ENCODE results near the gene GSTP1. TPM values are rescaled to one million over a fixed set of nuclear protein-coding genes. Genes with fewer than 3 reads are reported as not detected.
"Not testable (repeated sequence)": the region's sequence is repeated elsewhere in the genome, so short reads cannot be mapped to it uniquely, and the experiment has no call there.

GSTP1 gene
- total and polyA plus RNA-seq, 7 donors, result 224 to 410 (median 285) TPM

GRCh38 chr11:67593565-67593905 is 9.9 kb downstream of the GSTP1 start:
- Histone ChIP-seq H3K4me1 (no peaks in the 10 kb centered on the region), H3K9me3 (no peaks in the 10 kb centered on the region), H3K27me3 (ENCODE audit: insufficient read depth in 3 of 3, low read length in 2 of 3) (no peaks in the 10 kb centered on the region), H3K27ac (no peak overlapping the region), H3K4me3 (no peak overlapping the region), H3K36me3 (ENCODE audit: insufficient read depth in 1 of 2, low read depth in 1 of 2) (peaks cover 0 to 10% of the 10 kb centered on the region in 2 donors)
- 47% methylated on average over 3 of the region's 3 CpGs for WGBS, 3 donors
- intact Hi-C loops (cut with DNase I), result no loop called here
- ATAC-seq (no peak), DNase-seq (no peak)
- TF ChIP-seq, protein P1, sequence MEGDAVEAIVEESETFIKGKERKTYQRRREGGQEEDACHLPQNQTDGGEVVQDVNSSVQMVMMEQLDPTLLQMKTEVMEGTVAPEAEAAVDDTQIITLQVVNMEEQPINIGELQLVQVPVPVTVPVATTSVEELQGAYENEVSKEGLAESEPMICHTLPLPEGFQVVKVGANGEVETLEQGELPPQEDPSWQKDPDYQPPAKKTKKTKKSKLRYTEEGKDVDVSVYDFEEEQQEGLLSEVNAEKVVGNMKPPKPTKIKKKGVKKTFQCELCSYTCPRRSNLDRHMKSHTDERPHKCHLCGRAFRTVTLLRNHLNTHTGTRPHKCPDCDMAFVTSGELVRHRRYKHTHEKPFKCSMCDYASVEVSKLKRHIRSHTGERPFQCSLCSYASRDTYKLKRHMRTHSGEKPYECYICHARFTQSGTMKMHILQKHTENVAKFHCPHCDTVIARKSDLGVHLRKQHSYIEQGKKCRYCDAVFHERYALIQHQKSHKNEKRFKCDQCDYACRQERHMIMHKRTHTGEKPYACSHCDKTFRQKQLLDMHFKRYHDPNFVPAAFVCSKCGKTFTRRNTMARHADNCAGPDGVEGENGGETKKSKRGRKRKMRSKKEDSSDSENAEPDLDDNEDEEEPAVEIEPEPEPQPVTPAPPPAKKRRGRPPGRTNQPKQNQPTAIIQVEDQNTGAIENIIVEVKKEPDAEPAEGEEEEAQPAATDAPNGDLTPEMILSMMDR (IDR thresholded peaks at IDR 0.05), result no peak

- Histone ChIP-seq H3K4me1 (no peaks in the 10 kb centered on the region), H3K27me3 (ENCODE audit: insufficient read depth in 3 of 3, low read length in 2 of 3) (no peaks in the 10 kb centered on the region), H3K36me3 (ENCODE audit: insufficient read depth in 1 of 2, low read depth in 1 of 2) (peaks cover 0 to under 1% of the 10 kb centered on the region in 2 donors), H3K9me3 (no peaks in the 10 kb centered on the region), H3K27ac (no peak overlapping the region), H3K4me3 (no peak overlapping the region)
- TF ChIP-seq, protein P1 (IDR thresholded peaks at IDR 0.05), result no peak
- intact Hi-C loops (cut with DNase I), result no loop called here
- WGBS, 3 donors, result 56 to 59% (median 58%) methylated on average over 3 of the region's 3 CpGs
- DNase-seq (no peak), ATAC-seq (no peak)
These were observed 10.9 kb downstream of the GSTP1 start for GRCh38 chr11:67594480-67594879.

- no peak overlapping the region for H3K4me3 ChIP-seq
- ATAC-seq (no peak), DNase-seq (no peak)
- TF ChIP-seq, protein P1 (IDR thresholded peaks at IDR 0.05), result no peak
- no peak overlapping the region for H3K27ac ChIP-seq
- no peaks in the 10 kb centered on the region for H3K9me3 ChIP-seq
- H3K36me3 ChIP-seq (ENCODE audit: insufficient read depth in 1 of 2, low read depth in 1 of 2), result no peaks in the 10 kb centered on the region
- 85 to 87% (median 86%) methylated on average over 1 of the region's 1 CpG for WGBS, 3 donors
- H3K4me1 ChIP-seq, result no peaks in the 10 kb centered on the region
- peaks cover 0 to 1% (median 0%) of the 10 kb centered on the region in 3 donors for H3K27me3 ChIP-seq (ENCODE audit: insufficient read depth in 3 of 3, low read length in 2 of 3)
- intact Hi-C loops (cut with DNase I), result no loop called here
These were observed 13.2 kb downstream of the GSTP1 start for GRCh38 chr11:67596753-67597300.

- DNase-seq; H3K4me3 ChIP-seq; H3K27me3 ChIP-seq (ENCODE audit: insufficient read depth in 3 of 3, low read length in 2 of 3); H3K9me3 ChIP-seq; H3K4me1 ChIP-seq; ATAC-seq; H3K27ac ChIP-seq; intact Hi-C loops (cut with DNase I); H3K36me3 ChIP-seq (ENCODE audit: insufficient read depth in 1 of 2, low read depth in 1 of 2): not testable (repeated sequence)
- WGBS, 3 donors, result no CpG with 5 or more reads among the region's 3 CpGs
These were observed 13.8 kb downstream of the GSTP1 start for GRCh38 chr11:67597458-67597857.

DNA sequence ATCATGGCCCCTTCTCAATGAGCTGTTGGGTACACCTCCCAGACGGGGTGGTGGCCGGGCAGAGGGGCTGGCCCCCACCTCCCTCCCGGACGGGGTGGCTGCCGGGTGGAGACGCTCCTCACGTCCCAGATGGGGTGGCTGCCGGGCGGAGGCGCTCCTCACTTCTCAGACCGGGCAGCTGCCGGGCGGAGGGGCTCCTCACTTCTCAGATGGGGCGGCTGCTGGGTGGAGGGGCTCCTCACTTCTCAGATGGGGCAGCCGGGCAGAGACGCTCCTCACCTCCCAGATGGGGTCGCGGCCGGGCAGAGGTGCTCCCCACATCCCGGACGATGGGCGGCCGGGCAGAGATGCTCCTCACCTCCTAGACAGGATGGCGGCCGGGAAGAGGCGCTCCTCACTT is 14.4 kb downstream of the GSTP1 start:
- DNase-seq; H3K4me3 ChIP-seq; H3K36me3 ChIP-seq (ENCODE audit: insufficient read depth in 1 of 2, low read depth in 1 of 2); H3K27me3 ChIP-seq (ENCODE audit: insufficient read depth in 3 of 3, low read length in 2 of 3); H3K27ac ChIP-seq; intact Hi-C loops (cut with DNase I); ATAC-seq; H3K4me1 ChIP-seq; H3K9me3 ChIP-seq: not testable (repeated sequence)
- 91 to 93% (median 92%) methylated on average over 26 of the region's 26 CpGs for WGBS, 3 donors

DNA sequence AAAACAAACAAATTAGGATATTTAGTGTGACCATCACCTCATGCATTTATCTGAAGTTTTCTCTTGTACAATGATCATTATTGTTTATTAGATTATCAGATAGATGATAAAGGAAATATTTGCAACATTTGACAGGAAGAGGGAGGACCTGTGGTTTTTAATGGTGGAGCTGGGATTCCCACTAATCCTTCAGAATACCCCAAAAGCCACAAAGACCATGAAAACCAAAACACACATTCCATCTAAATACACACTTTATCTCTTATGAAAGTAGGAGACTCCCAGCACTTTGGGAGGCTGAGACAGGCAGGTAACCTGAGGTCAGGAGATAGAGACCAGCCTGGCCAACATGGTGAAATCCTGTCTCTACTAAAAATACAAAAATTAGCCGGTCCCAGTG is 15.5 kb downstream of the GSTP1 start:
- peaks cover 0 to 1% (median 0%) of the 10 kb centered on the region in 3 donors for H3K27me3 ChIP-seq (ENCODE audit: insufficient read depth in 3 of 3, low read length in 2 of 3)
- ATAC-seq (no peak), DNase-seq (no peak)
- 50 to 72% (median 71%) methylated on average over 1 of the region's 1 CpG for WGBS, 3 donors
- no peaks in the 10 kb centered on the region for H3K9me3 ChIP-seq
- H3K4me1 ChIP-seq, result no peaks in the 10 kb centered on the region
- H3K36me3 ChIP-seq (ENCODE audit: insufficient read depth in 1 of 2, low read depth in 1 of 2), result no peaks in the 10 kb centered on the region
- TF ChIP-seq, protein P1 (IDR thresholded peaks at IDR 0.05), result no peak
- H3K27ac ChIP-seq, result no peak overlapping the region
- no peak overlapping the region for H3K4me3 ChIP-seq
- intact Hi-C loops (cut with DNase I), result no loop called here

Data from psoas muscle (tissue), 8 donors.